NCI-H526 treated with DMSO at 0.1 percent for 48 hours (cell line): ENCODE data around the gene SNX32.

ENCODE experiments used
- DNase-seq: peaks from one replicate; lab custom pipeline; 2025; lab: John Stamatoyannopoulos, UW

SNX32 gene

GRCh38 chr11:65868907-65869306, 35.1 kb downstream of the SNX32 start:
- no peak for DNase-seq

GRCh38 chr11:65869643-65870306, 36.0 kb downstream of the SNX32 start:
- no peak for DNase-seq

- no peak for DNase-seq
Measured at GRCh38 chr11:65870307-65870658, 36.5 kb downstream of the SNX32 start.

GRCh38 chr11:65870706-65871681, 37.2 kb downstream of the SNX32 start:
- no peak for DNase-seq

GRCh38 chr11:65871811-65872548, 38.2 kb downstream of the SNX32 start:
- DNase-seq: no peak

- no peak for DNase-seq
Measured at GRCh38 chr11:65872586-65873317, 39.0 kb downstream of the SNX32 start, which contains the start of gene EFEMP2. Gene EFEMP2 (minus strand): TSS chr11:65872800. CDS start chr11:65872354, 446 bp downstream.

- peak; percentile 80 for DNase-seq
Measured at GRCh38 chr11:65873318-65874156, 39.8 kb downstream of the SNX32 start.

GRCh38 chr11:65879617-65880016, 45.9 kb downstream of the SNX32 start, which contains the start of gene CTSW:
Gene CTSW (plus strand): TSS chr11:65879837. CDS start chr11:65879855, 18 bp downstream.
- no peak for DNase-seq

GRCh38 chr11:65880027-65880426, 46.3 kb downstream of the SNX32 start:
- no peak for DNase-seq

GRCh38 chr11:65880844-65881421, 47.2 kb downstream of the SNX32 start:
- DNase-seq: no peak

- no peak for DNase-seq
Measured at GRCh38 chr11:65882120-65883057, 48.6 kb downstream of the SNX32 start.

GRCh38 chr11:65883058-65883761, 49.4 kb downstream of the SNX32 start:
- DNase-seq: no peak

GRCh38 chr11:65883786-65884715, 50.3 kb downstream of the SNX32 start:
- no peak for DNase-seq

GRCh38 chr11:65884716-65885092, 50.9 kb downstream of the SNX32 start:
- DNase-seq: peak; percentile 41

- DNase-seq: no peak
Measured at GRCh38 chr11:65885231-65885630, 51.5 kb downstream of the SNX32 start.

GRCh38 chr11:65885808-65886536, 52.2 kb downstream of the SNX32 start:
- DNase-seq: no peak
